Panc1 (cell line): Measurements from ENCODE around the gene PLA2G1B.

Experiments used
- POLR2AphosphoS5 ChIP-seq: IDR thresholded peaks from 2 replicates; pipeline ENCODE4 v1.6.1; 2012; ENCODE audit warnings: mild to moderate bottlenecking, low read depth, low read length, moderate library complexity
- TCF7L2 ChIP-seq: IDR thresholded peaks from 2 replicates; pipeline ENCODE4 v1.6.1; 2011; ENCODE audit warnings: mild to moderate bottlenecking, low read depth, low read length, inconsistent platforms
- TF ChIP-seq, protein P1 (sequence below): fragments of 450-650 bp; IDR thresholded peaks from 2 replicates; pipeline ENCODE4 v1.5.1; 2017; ENCODE audit warnings: mild to moderate bottlenecking

DNA sequence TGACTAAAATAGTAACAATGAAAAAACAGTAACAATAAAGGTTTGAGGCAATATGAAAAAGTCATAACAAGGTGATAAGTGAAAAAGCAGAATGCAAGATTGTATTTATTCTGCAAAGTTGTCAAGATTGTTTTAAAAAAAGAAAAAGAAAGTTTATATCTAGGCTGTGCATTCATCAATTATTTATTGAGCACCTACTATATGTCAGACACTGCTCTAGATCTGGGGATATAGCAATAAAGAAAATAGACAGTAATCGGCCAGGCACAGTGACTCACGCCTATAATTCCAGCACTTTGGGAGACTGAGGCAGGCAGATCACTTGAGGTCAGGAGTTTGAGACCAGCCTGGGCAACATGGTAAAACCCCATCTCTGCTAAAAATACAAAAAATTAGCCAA lies 3.8 kb downstream of the PLA2G1B start:
- TF ChIP-seq, protein P1, sequence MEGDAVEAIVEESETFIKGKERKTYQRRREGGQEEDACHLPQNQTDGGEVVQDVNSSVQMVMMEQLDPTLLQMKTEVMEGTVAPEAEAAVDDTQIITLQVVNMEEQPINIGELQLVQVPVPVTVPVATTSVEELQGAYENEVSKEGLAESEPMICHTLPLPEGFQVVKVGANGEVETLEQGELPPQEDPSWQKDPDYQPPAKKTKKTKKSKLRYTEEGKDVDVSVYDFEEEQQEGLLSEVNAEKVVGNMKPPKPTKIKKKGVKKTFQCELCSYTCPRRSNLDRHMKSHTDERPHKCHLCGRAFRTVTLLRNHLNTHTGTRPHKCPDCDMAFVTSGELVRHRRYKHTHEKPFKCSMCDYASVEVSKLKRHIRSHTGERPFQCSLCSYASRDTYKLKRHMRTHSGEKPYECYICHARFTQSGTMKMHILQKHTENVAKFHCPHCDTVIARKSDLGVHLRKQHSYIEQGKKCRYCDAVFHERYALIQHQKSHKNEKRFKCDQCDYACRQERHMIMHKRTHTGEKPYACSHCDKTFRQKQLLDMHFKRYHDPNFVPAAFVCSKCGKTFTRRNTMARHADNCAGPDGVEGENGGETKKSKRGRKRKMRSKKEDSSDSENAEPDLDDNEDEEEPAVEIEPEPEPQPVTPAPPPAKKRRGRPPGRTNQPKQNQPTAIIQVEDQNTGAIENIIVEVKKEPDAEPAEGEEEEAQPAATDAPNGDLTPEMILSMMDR: no peak
- TF ChIP-seq TCF7L2: no peak
- no peak for TF ChIP-seq POLR2AphosphoS5
